ENCODE data around the gene KATNB1. TPM values are rescaled to one million over a fixed set of nuclear protein-coding genes. Genes with fewer than 3 reads are reported as not detected.

KATNB1 gene
- total RNA-seq, 4 donors from 2014 or later: 11.4 to 27.6 (median 26.1) TPM

GRCh38 chr16:57706717-57707116 lies 28.9 kb upstream of the KATNB1 start:
- WGBS, 2 donors: 36 to 73% methylated on average over 1 of the region's 1 CpG

GRCh38 chr16:57707331-57707730 lies 28.2 kb upstream of the KATNB1 start:
- H3K4me3 ChIP-seq (replicated peaks in 1 of 3): no peak overlapping the region
- no peak for DNase-seq
- no peak overlapping the region for H3K27ac ChIP-seq
- H3K27me3 ChIP-seq: no peaks in the 10 kb centered on the region
- TF ChIP-seq POLR2A (IDR thresholded peaks at IDR 0.05) (no peak), CTCF (IDR thresholded peaks at IDR 0.05) (no peak)
- H3K9me3 ChIP-seq: no peaks in the 10 kb centered on the region
- intact Hi-C loops (cut with DNase I): no loop called here
- 81 to 83% methylated on average over 9 to 11 of the region's 11 CpGs for WGBS, 2 donors
- H3K36me3 ChIP-seq: no peaks in the 10 kb centered on the region
- H3K4me1 ChIP-seq: peaks cover 0 to 8% of the 10 kb centered on the region in 2 donors

More at GRCh38 chr16:57706717-57707116, 28.9 kb upstream of the KATNB1 start:
- Histone ChIP-seq H3K9me3 (no peaks in the 10 kb centered on the region), H3K27me3 (no peaks in the 10 kb centered on the region), H3K4me3 (replicated peaks in 1 of 3) (no peak overlapping the region), H3K36me3 (no peaks in the 10 kb centered on the region), H3K27ac (no peak overlapping the region), H3K4me1 (peaks cover 0 to 8% of the 10 kb centered on the region in 2 donors)
- intact Hi-C loops (cut with DNase I): no loop called here
- no peak for DNase-seq
- TF ChIP-seq POLR2A (IDR thresholded peaks at IDR 0.05) (no peak), CTCF (IDR thresholded peaks at IDR 0.05) (no peak)

GRCh38 chr16:57708168-57708567 lies 27.4 kb upstream of the KATNB1 start:
- Histone ChIP-seq H3K36me3 (no peaks in the 10 kb centered on the region), H3K4me1 (peaks cover 0 to 8% of the 10 kb centered on the region in 2 donors), H3K27me3 (no peaks in the 10 kb centered on the region), H3K27ac (no peak overlapping the region), H3K4me3 (replicated peaks in 1 of 3) (no peak overlapping the region), H3K9me3 (no peaks in the 10 kb centered on the region)
- intact Hi-C loops (cut with DNase I): no loop called here
- WGBS, 2 donors: 84 to 95% methylated on average over 3 of the region's 3 CpGs
- no peak for TF ChIP-seq POLR2A (IDR thresholded peaks at IDR 0.05)
- TF ChIP-seq CTCF (IDR thresholded peaks at IDR 0.05): no peak
- DNase-seq: no peak

GRCh38 chr16:57709663-57710062 lies 25.9 kb upstream of the KATNB1 start:
- no peak for DNase-seq
- Histone ChIP-seq H3K9me3 (no peaks in the 10 kb centered on the region), H3K4me1 (peaks cover 0 to 3% of the 10 kb centered on the region in 2 donors), H3K4me3 (replicated peaks in 1 of 3) (no peak overlapping the region), H3K36me3 (no peaks in the 10 kb centered on the region), H3K27ac (no peak overlapping the region), H3K27me3 (no peaks in the 10 kb centered on the region)
- WGBS, 2 donors: 94 to 98% methylated on average over 3 of the region's 3 CpGs
- no peak for TF ChIP-seq CTCF (IDR thresholded peaks at IDR 0.05)
- TF ChIP-seq POLR2A (IDR thresholded peaks at IDR 0.05): no peak
- intact Hi-C loops (cut with DNase I): no loop called here

GRCh38 chr16:57711346-57711745 lies 24.2 kb upstream of the KATNB1 start:
- Histone ChIP-seq H3K36me3 (no peaks in the 10 kb centered on the region), H3K4me1 (no peaks in the 10 kb centered on the region), H3K27me3 (no peaks in the 10 kb centered on the region), H3K4me3 (replicated peaks in 1 of 3) (no peak overlapping the region), H3K27ac (no peak overlapping the region), H3K9me3 (no peaks in the 10 kb centered on the region)
- WGBS, 2 donors: 87% methylated on average over 5 of the region's 5 CpGs
- no peak for TF ChIP-seq CTCF (IDR thresholded peaks at IDR 0.05)
- DNase-seq: no peak
- intact Hi-C loops (cut with DNase I): no loop called here

Data from thyroid gland (tissue), 4 donors.